ENCODE measurements around the gene CREB5.

Gene CREB5

DNA sequence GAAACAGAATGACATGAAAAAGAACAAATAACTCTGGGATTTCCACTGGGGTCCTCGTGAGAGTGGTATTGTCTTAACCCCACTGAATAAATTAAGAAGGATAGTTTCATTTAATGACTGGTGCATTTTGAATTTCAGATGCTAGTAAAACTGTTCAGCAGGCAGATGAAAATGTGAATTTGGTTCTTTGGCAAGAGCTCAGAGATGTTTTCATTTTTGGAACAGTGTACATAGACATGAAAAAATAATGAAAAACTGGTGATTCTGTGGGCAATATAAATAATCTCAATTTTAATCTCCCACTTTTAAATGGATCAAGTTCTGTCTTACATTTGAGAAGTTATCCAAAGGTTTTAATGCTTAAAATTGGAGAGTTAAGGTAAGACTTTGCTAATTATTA, 461.7 kb downstream of the CREB5 start:
- DNase-seq (ENCODE audit: low read depth in 3 of 3, low spot score in 1 of 3): no peak
